HEK293 (cell line): ENCODE data around the gene SLC16A6.
A peak's percentile ranks its signal among the peaks of the same experiment; 100 is the strongest.
"Not testable (repeated sequence)": the region's sequence is repeated elsewhere in the genome, so short reads cannot be mapped to it uniquely, and the experiment has no call there.

ENCODE experiments used
- CTCF ChIA-PET: fragments of 350-600 bp; formaldehyde crosslinking; extraction: SDS; loops from one replicate; lab custom pipeline; 2021; ENCODE audit warnings: antibody characterized with exemption; lab: Yijun Ruan, JAX
- POLR2A ChIA-PET: fragments of 300-600 bp; formaldehyde crosslinking; extraction: SDS; loops from one replicate; lab custom pipeline; 2020; ENCODE audit warnings: antibody characterized with exemption, inconsistent platforms; lab: Yijun Ruan, JAX
- H3K27ac ChIP-seq: fragments of 200-500 bp; sonication (Bioruptor generic); 2 replicates; pipeline ENCODE4 v1.5.1; 2014; ENCODE audit warnings: low read depth, low read length, control low read depth, inconsistent platforms; ENCODE audit errors: extremely low read depth
- H3K36me3 ChIP-seq, 2 experiments: fragments of 200-500 bp in 1 of 2; sonication (Bioruptor generic) in 1 of 2; 1 replicate in 1 of 2; 2 replicates in 1 of 2; pipeline ENCODE4 v1.5.1; 2014 to 2017; ENCODE audit warnings: inconsistent platforms in 2 of 2, low read length in 2 of 2; ENCODE audit not compliant: control insufficient read depth in 2 of 2, insufficient read depth in 1 of 2
- H3K4me1 ChIP-seq: fragments of 200-500 bp; sonication (Bioruptor generic); 2 replicates; pipeline ENCODE4 v1.5.1; 2014; ENCODE audit warnings: mild to moderate bottlenecking, low read length, inconsistent platforms; ENCODE audit not compliant: control insufficient read depth, insufficient read depth
- H3K4me3 ChIP-seq: 2 replicates; pipeline ENCODE4 v1.5.1; 2011; ENCODE audit warnings: low read depth, mild to moderate bottlenecking, control low read depth, low read length, moderate library complexity
- H3K9me3 ChIP-seq: fragments of 200-500 bp; sonication (Bioruptor generic); 2 replicates; pipeline ENCODE4 v1.5.1; 2014; ENCODE audit warnings: low read depth, low read length, inconsistent platforms; ENCODE audit not compliant: control insufficient read depth, insufficient read depth
- ATF2 ChIP-seq: fragments of 450-650 bp; formaldehyde crosslinking; IDR thresholded peaks from 2 replicates; pipeline ENCODE4 v1.5.1; 2016; ENCODE audit warnings: missing biosample characterization, missing genetic modification characterization, low read depth
- GLIS2 ChIP-seq: fragments of 450-650 bp; formaldehyde crosslinking; IDR thresholded peaks from 2 replicates; pipeline ENCODE4 v1.5.1; 2016; ENCODE audit warnings: missing biosample characterization, missing genetic modification characterization
- HOXD13 ChIP-seq: sonication (generic); formaldehyde crosslinking; IDR thresholded peaks from 2 replicates; pipeline ENCODE4 v1.8.0; 2022; ENCODE audit warnings: missing genetic modification reagents, borderline replicate concordance
- PRDM1 ChIP-seq: fragments of 450-650 bp; formaldehyde crosslinking; IDR thresholded peaks from 2 replicates; pipeline ENCODE4; 2016; ENCODE audit warnings: missing biosample characterization, missing genetic modification characterization
- PRDM10 ChIP-seq: fragments of 450-650 bp; formaldehyde crosslinking; IDR thresholded peaks from 2 replicates; pipeline ENCODE4 v1.5.1; 2016; ENCODE audit warnings: missing biosample characterization, missing genetic modification characterization
- SETDB1 ChIP-seq: IDR thresholded peaks from one replicate; pipeline ENCODE4 v1.6.1; 2017; ENCODE audit warnings: mild to moderate bottlenecking, low read length, moderate library complexity, mixed read lengths; ENCODE audit not compliant: insufficient read length
- SP2 ChIP-seq: fragments of 450-650 bp; formaldehyde crosslinking; IDR thresholded peaks from 2 replicates; pipeline ENCODE4 v1.5.1; 2016; ENCODE audit warnings: missing biosample characterization, missing genetic modification characterization
- TRIM28 ChIP-seq: IDR thresholded peaks from 2 replicates; pipeline ENCODE4 v1.6.1; 2011; ENCODE audit warnings: low read length, control low read depth, borderline replicate concordance
- ZBTB49 ChIP-seq: fragments of 450-650 bp; formaldehyde crosslinking; IDR thresholded peaks from 2 replicates; pipeline ENCODE4 v1.5.1; 2016; ENCODE audit warnings: missing biosample characterization, missing genetic modification characterization, low read depth
- ZNF121 ChIP-seq: fragments of 450-650 bp; formaldehyde crosslinking; IDR thresholded peaks from 2 replicates; pipeline ENCODE4 v1.5.1; 2016; ENCODE audit warnings: missing biosample characterization, missing genetic modification characterization
- ZNF133 ChIP-seq: fragments of 450-650 bp; formaldehyde crosslinking; IDR thresholded peaks from 2 replicates; pipeline ENCODE4 v1.5.1; 2016; ENCODE audit warnings: missing biosample characterization, missing genetic modification characterization
- ZNF146 ChIP-seq: fragments of 450-650 bp; formaldehyde crosslinking; IDR thresholded peaks from 2 replicates; pipeline ENCODE4 v1.5.1; 2016; ENCODE audit warnings: missing biosample characterization, missing genetic modification characterization
- ZNF18 ChIP-seq: fragments of 450-650 bp; formaldehyde crosslinking; IDR thresholded peaks from 2 replicates; pipeline ENCODE4 v1.5.1; 2016; ENCODE audit warnings: missing biosample characterization, missing genetic modification characterization
- ZNF19 ChIP-seq: fragments of 450-650 bp; formaldehyde crosslinking; IDR thresholded peaks from 2 replicates; pipeline ENCODE4; 2016; ENCODE audit warnings: missing biosample characterization, missing genetic modification characterization, low read depth
- ZNF248 ChIP-seq: fragments of 450-650 bp; formaldehyde crosslinking; IDR thresholded peaks from 2 replicates; pipeline ENCODE4 v1.5.1; 2017; ENCODE audit warnings: missing biosample characterization, missing genetic modification characterization
- ZNF449 ChIP-seq: fragments of 450-650 bp; formaldehyde crosslinking; IDR thresholded peaks from 2 replicates; pipeline ENCODE4 v1.5.1; 2017; ENCODE audit warnings: missing biosample characterization, mild to moderate bottlenecking, missing genetic modification characterization, moderate library complexity
- ZNF48 ChIP-seq: fragments of 450-650 bp; formaldehyde crosslinking; IDR thresholded peaks from 2 replicates; pipeline ENCODE4 v1.5.1; 2016; ENCODE audit warnings: missing biosample characterization, missing genetic modification characterization
- ZNF488 ChIP-seq: fragments of 450-650 bp; formaldehyde crosslinking; IDR thresholded peaks from 2 replicates; pipeline ENCODE4 v1.5.1; 2016; ENCODE audit warnings: missing biosample characterization, missing genetic modification characterization
- ZNF580 ChIP-seq: fragments of 450-650 bp; formaldehyde crosslinking; IDR thresholded peaks from 2 replicates; pipeline ENCODE4 v1.5.1; 2016; ENCODE audit warnings: missing biosample characterization, missing genetic modification characterization
- ZNF623 ChIP-seq: fragments of 450-650 bp; formaldehyde crosslinking; IDR thresholded peaks from 2 replicates; pipeline ENCODE4 v1.5.1; 2016; ENCODE audit warnings: missing biosample characterization, missing genetic modification characterization
- ZNF626 ChIP-seq: fragments of 450-650 bp; sonication (Bioruptor Pico); formaldehyde crosslinking; IDR thresholded peaks from 2 replicates; pipeline ENCODE4 v1.5.1; 2018; ENCODE audit warnings: missing biosample characterization, missing genetic modification characterization, inconsistent platforms
- ZNF654 ChIP-seq: fragments of 450-650 bp; formaldehyde crosslinking; IDR thresholded peaks from 2 replicates; pipeline ENCODE4 v1.5.1; 2016; ENCODE audit warnings: low read depth, missing biosample characterization, missing genetic modification characterization
- ZNF660 ChIP-seq: fragments of 450-650 bp; IDR thresholded peaks from 2 replicates; pipeline ENCODE4 v1.5.1; 2018; ENCODE audit warnings: missing biosample characterization, mild to moderate bottlenecking, missing genetic modification characterization

SLC16A6 gene

GRCh38 chr17:68288375-68288774 is 2.6 kb downstream of the SLC16A6 start (continued):
- TF ChIP-seq ZNF18 (tag by site-specific recombination) (no peak), ATF2 (tag by site-specific recombination) (no peak), PRDM1 (tag by site-specific recombination) (no peak), HOXD13 (no peak), GLIS2 (tag by site-specific recombination) (no peak), ZNF654 (tag by site-specific recombination) (no peak)

GRCh38 chr17:68281965-68282364 is 9.0 kb downstream of the SLC16A6 start:
- TF ChIP-seq ZNF146 (tag by site-specific recombination) (peak; percentile 93), ZNF580 (0 out of 2 replicates have a peak, but pooled peaks have one; percentile 64)
- H3K36me3 ChIP-seq, H3K27ac ChIP-seq, POLR2A ChIA-PET, CTCF ChIA-PET, H3K4me1 ChIP-seq, H3K9me3 ChIP-seq, H3K4me3 ChIP-seq: not testable (repeated sequence)

GRCh38 chr17:68277807-68278206 is 13.1 kb downstream of the SLC16A6 start:
- no peaks in the 10 kb centered on the region for H3K36me3 ChIP-seq
- no peaks in the 10 kb centered on the region for H3K4me1 ChIP-seq
- H3K27ac ChIP-seq = no peak overlapping the region
- ChIA-PET CTCF (interaction anchor here (0.7 kb wide), 1 partner anchor 474 kb away, joined by 3 read pairs; no protein-coding TSS in a partner anchor), POLR2A (no interaction called here)
- H3K9me3 ChIP-seq = no peaks in the 10 kb centered on the region; the same call in 1 of the 2 replicates
- H3K4me3 ChIP-seq = no peak overlapping the region
- TF ChIP-seq SP2 (tag by site-specific recombination) (no peak), ZNF19 (tag by site-specific recombination) (no peak), ZNF48 (tag by site-specific recombination) (no peak), PRDM10 (tag by site-specific recombination) (no peak), ZNF488 (tag by site-specific recombination) (no peak), ZNF133 (tag by site-specific recombination) (peak; percentile 98), ZNF660 (tag by site-specific recombination) (no peak), ZNF449 (no peak), SETDB1 (peak; percentile 71), ZNF626 (tag by site-specific recombination) (peak; percentile 76; the same call in 1 of the 2 replicates), ZNF248 (tag by site-specific recombination) (no peak), ZNF121 (tag by site-specific recombination) (no peak), TRIM28 (peak; percentile 88; the same call in 1 of the 2 replicates), ZBTB49 (tag by site-specific recombination) (no peak), ZNF623 (tag by site-specific recombination) (no peak)
